HepG2 (cell line): ENCODE data around the gene AHNAK. TPM values are rescaled to one million over a fixed set of nuclear protein-coding genes. Genes with fewer than 3 reads are reported as not detected.
A peak's percentile ranks its signal among the peaks of the same experiment; 100 is the strongest.

ENCODE experiments used
- AHDC1 ChIP-seq: sonication (generic); formaldehyde crosslinking; IDR thresholded peaks from 2 replicates; pipeline ENCODE4 v1.5.1; 2020; ENCODE audit warnings: mild to moderate bottlenecking, missing genetic modification reagents, borderline replicate concordance
- FOXA1 ChIP-seq, 2 experiments: fragments of 450-650 bp in 1 of 2; sonication (generic) in 1 of 2; formaldehyde crosslinking in 1 of 2; IDR thresholded peaks; 2 replicates each; pipeline versions ENCODE4 v1.4.0 to v1.6.1; 2016 to 2020; ENCODE audit warnings: missing genetic modification reagents in 1 of 2
- FOXM1 ChIP-seq: sonication (generic); formaldehyde crosslinking; IDR thresholded peaks from 2 replicates; pipeline ENCODE4 v1.5.0; 2020; ENCODE audit warnings: missing genetic modification reagents
- GZF1 ChIP-seq: sonication (generic); formaldehyde crosslinking; IDR thresholded peaks from 2 replicates; pipeline ENCODE4 v1.5.1; 2020; ENCODE audit warnings: mild to moderate bottlenecking, missing genetic modification reagents
- HNRNPH1 ChIP-seq: fragments of 200-400 bp; formaldehyde crosslinking; optimal IDR thresholded peaks from 2 replicates; pipeline ENCODE3; 2017; ENCODE audit warnings: mild to moderate bottlenecking, low read depth, low read length
- MED8 ChIP-seq: sonication (generic); formaldehyde crosslinking; IDR thresholded peaks from 2 replicates; pipeline ENCODE4 v1.8.1; 2023; ENCODE audit warnings: mild to moderate bottlenecking, missing genetic modification reagents; ENCODE audit not compliant: insufficient replicate concordance
- RNF2 ChIP-seq: fragments of 450-650 bp; conservative IDR thresholded peaks from 2 replicates; pipeline ENCODE4 v1.6.1; 2016; ENCODE audit warnings: low read depth
- SKIL ChIP-seq: sonication (generic); formaldehyde crosslinking; IDR thresholded peaks from 2 replicates; pipeline ENCODE4 v1.8.0; 2022; ENCODE audit warnings: missing genetic modification reagents, mild to moderate bottlenecking, moderate library complexity, borderline replicate concordance
- ZKSCAN1 ChIP-seq: fragments of 150-350 bp; IDR thresholded peaks from 2 replicates; pipeline ENCODE4 v1.6.1; 2014; ENCODE audit warnings: low read length
- ZNF274 ChIP-seq: sonication (generic); formaldehyde crosslinking; IDR thresholded peaks from 2 replicates; pipeline ENCODE4 v1.5.1; 2020; ENCODE audit warnings: mild to moderate bottlenecking, missing genetic modification reagents
- ZNF556 ChIP-seq: sonication (generic); formaldehyde crosslinking; IDR thresholded peaks from 2 replicates; pipeline ENCODE4 v1.4.0; 2020; ENCODE audit warnings: mild to moderate bottlenecking, missing genetic modification reagents, borderline replicate concordance
- ZNF570 ChIP-seq: sonication (generic); formaldehyde crosslinking; IDR thresholded peaks from 2 replicates; pipeline ENCODE4 v1.4.0; 2020; ENCODE audit warnings: mild to moderate bottlenecking, missing genetic modification reagents, borderline replicate concordance
- ZNF768 ChIP-seq: sonication (generic); formaldehyde crosslinking; IDR thresholded peaks from 2 replicates; pipeline ENCODE4 v1.4.0; 2020; ENCODE audit warnings: missing genetic modification reagents
- polyA plus RNA-seq, 8 experiments: library from polyadenylated mRNA; depleted of rRNA in 3 of 8; stranded (reverse) in 7 of 8; unstranded in 1 of 8; fragments of >200 nt; fragmentation: Illumina TruSeq in 4 of 8; extraction: Trizol in 4 of 8; gene quantifications; 2 replicates each; pipeline versions ENCODE4 v1.2.1 to v1.2.3, GENCODE V29; 2011 to 2016; ENCODE audit warnings: low read depth in 4 of 8, missing spikeins in 1 of 8, mixed read lengths in 1 of 8; ENCODE audit not compliant: insufficient read depth in 1 of 8
- total RNA-seq, 5 experiments: library from RNA; depleted of rRNA; stranded (reverse); fragments of >200 nt; fragmentation: Illumina TruSeq; extraction: Trizol; gene quantifications; 2 replicates each; pipeline ENCODE4 v1.2.3, GENCODE V29; 2016; ENCODE audit warnings: low read depth in 1 of 5
- TF ChIP-seq, protein P1 (sequence below), 2 experiments: sonication (generic) in 1 of 2; formaldehyde crosslinking in 1 of 2; IDR thresholded peaks; 2 replicates each; pipeline versions ENCODE4 v1.6.1 to v1.9.0; 2014 to 2022; ENCODE audit warnings: antibody characterized with exemption in 1 of 2, borderline replicate concordance in 1 of 2, inconsistent platforms in 1 of 2, low read depth in 1 of 2, missing genetic modification reagents in 1 of 2

Gene AHNAK
- total and polyA plus RNA-seq, 2 of the 13 experiments (the other 11 are each of a cell fraction or from before 2014, with no cell fraction given): 23.4 to 25.0 TPM

- TF ChIP-seq RNF2 (peak; percentile 42; the same call in 1 of the 2 replicates), ZNF768 (CRISPR knock-in tag) (no peak; the same call in 1 of the 2 replicates), AHDC1 (CRISPR knock-in tag) (peak; percentile 51; the same call in 1 of the 2 replicates), ZNF570 (no peak), ZNF274 (CRISPR knock-in tag) (peak; percentile 51; the same call in 1 of the 2 replicates), GZF1 (0 out of 2 replicates have a peak, but pooled peaks have one; percentile 73), ZKSCAN1 (0 out of 2 replicates have a peak, but pooled peaks have one; percentile 61), MED8 (CRISPR knock-in tag) (no peak), HNRNPH1 (no peak), ZNF556 (peak; percentile 96; the same call in 1 of the 2 replicates), FOXA1 (IDR thresholded peaks at IDR 0.05) (no peak), FOXA1 (CRISPR knock-in tag; IDR thresholded peaks at IDR 0.05) (peak; percentile 54), FOXM1 (CRISPR knock-in tag) (no peak), SKIL (CRISPR knock-in tag) (peak; percentile 34; the same call in 1 of the 2 replicates)
- TF ChIP-seq, protein P1, sequence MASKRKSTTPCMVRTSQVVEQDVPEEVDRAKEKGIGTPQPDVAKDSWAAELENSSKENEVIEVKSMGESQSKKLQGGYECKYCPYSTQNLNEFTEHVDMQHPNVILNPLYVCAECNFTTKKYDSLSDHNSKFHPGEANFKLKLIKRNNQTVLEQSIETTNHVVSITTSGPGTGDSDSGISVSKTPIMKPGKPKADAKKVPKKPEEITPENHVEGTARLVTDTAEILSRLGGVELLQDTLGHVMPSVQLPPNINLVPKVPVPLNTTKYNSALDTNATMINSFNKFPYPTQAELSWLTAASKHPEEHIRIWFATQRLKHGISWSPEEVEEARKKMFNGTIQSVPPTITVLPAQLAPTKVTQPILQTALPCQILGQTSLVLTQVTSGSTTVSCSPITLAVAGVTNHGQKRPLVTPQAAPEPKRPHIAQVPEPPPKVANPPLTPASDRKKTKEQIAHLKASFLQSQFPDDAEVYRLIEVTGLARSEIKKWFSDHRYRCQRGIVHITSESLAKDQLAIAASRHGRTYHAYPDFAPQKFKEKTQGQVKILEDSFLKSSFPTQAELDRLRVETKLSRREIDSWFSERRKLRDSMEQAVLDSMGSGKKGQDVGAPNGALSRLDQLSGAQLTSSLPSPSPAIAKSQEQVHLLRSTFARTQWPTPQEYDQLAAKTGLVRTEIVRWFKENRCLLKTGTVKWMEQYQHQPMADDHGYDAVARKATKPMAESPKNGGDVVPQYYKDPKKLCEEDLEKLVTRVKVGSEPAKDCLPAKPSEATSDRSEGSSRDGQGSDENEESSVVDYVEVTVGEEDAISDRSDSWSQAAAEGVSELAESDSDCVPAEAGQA (IDR thresholded peaks at IDR 0.05; ENCODE audit: low read depth): peak; percentile 94
- TF ChIP-seq, protein P1 (CRISPR knock-in tag; IDR thresholded peaks at IDR 0.05; ENCODE audit: borderline replicate concordance): no peak
These were observed 45.0 kb upstream of the AHNAK start, which contains the start of gene TUT1 (continued) for GRCh38 chr11:62591448-62592145.
